ENCODE measurements around the gene GCK. TPM values are rescaled to one million over a fixed set of nuclear protein-coding genes. Genes with fewer than 3 reads are reported as not detected.
"Not testable (repeated sequence)": the region's sequence is repeated elsewhere in the genome, so short reads cannot be mapped to it uniquely, and the experiment has no call there.

GCK gene
- total RNA-seq, 1 donor from 2014 or later = 5.9 TPM

- H3K9me3 Mint-ChIP-seq (ENCODE audit: low read depth) = peaks cover 8% of the 10 kb centered on the region
- no peak overlapping the region for H3K27ac Mint-ChIP-seq
- TF ChIP-seq CTCF (IDR thresholded peaks at IDR 0.05; ENCODE audit: unreplicated experiment) = no peak
- peaks cover 16% of the 10 kb centered on the region for H3K4me1 Mint-ChIP-seq (ENCODE audit: low read depth)
- H3K36me3 Mint-ChIP-seq (ENCODE audit: insufficient read depth) = peaks cover 5% of the 10 kb centered on the region
- no peaks in the 10 kb centered on the region for H3K27me3 Mint-ChIP-seq
- no peak for DNase-seq (ENCODE audit: low spot score, unreplicated experiment)
- no peak overlapping the region for H3K4me3 Mint-ChIP-seq (ENCODE audit: low read depth)
Observed at GRCh38 chr7:44132039-44132438, 57.2 kb downstream of the GCK start.

- peak; percentile 66 for TF ChIP-seq CTCF (IDR thresholded peaks at IDR 0.05; ENCODE audit: unreplicated experiment)
- Mint-ChIP-seq H3K27me3 (no peaks in the 10 kb centered on the region), H3K27ac (peak overlapping the region; percentile 44), H3K4me1 (ENCODE audit: low read depth) (peaks cover 16% of the 10 kb centered on the region), H3K4me3 (ENCODE audit: low read depth) (no peak overlapping the region), H3K36me3 (ENCODE audit: insufficient read depth) (peaks cover 7% of the 10 kb centered on the region), H3K9me3 (ENCODE audit: low read depth) (peaks cover 13% of the 10 kb centered on the region)
- peak; percentile 40 for DNase-seq (ENCODE audit: low spot score, unreplicated experiment)
Observed at GRCh38 chr7:44131173-44132029, 57.8 kb downstream of the GCK start.

GRCh38 chr7:44128721-44129582 lies 60.3 kb downstream of the GCK start:
- Mint-ChIP-seq H3K9me3 (ENCODE audit: low read depth) (peaks cover 13% of the 10 kb centered on the region), H3K27me3 (no peaks in the 10 kb centered on the region), H3K36me3 (ENCODE audit: insufficient read depth) (peaks cover 7% of the 10 kb centered on the region), H3K4me3 (ENCODE audit: low read depth) (no peak overlapping the region), H3K27ac (no peak overlapping the region), H3K4me1 (ENCODE audit: low read depth) (peaks cover 18% of the 10 kb centered on the region)
- no peak for TF ChIP-seq CTCF (IDR thresholded peaks at IDR 0.05; ENCODE audit: unreplicated experiment)
- no peak for DNase-seq (ENCODE audit: low spot score, unreplicated experiment)

- H3K27ac Mint-ChIP-seq = no peak overlapping the region
- H3K4me1 Mint-ChIP-seq (ENCODE audit: low read depth) = peaks cover 19% of the 10 kb centered on the region
- no peak for TF ChIP-seq CTCF (IDR thresholded peaks at IDR 0.05; ENCODE audit: unreplicated experiment)
- H3K4me3 Mint-ChIP-seq (ENCODE audit: low read depth) = no peak overlapping the region
- H3K9me3 Mint-ChIP-seq (ENCODE audit: low read depth) = peaks cover 13% of the 10 kb centered on the region
- no peaks in the 10 kb centered on the region for H3K27me3 Mint-ChIP-seq
- no peak for DNase-seq (ENCODE audit: low spot score, unreplicated experiment)
- peaks cover 7% of the 10 kb centered on the region for H3K36me3 Mint-ChIP-seq (ENCODE audit: insufficient read depth)
Observed at GRCh38 chr7:44127161-44127560, 62.1 kb downstream of the GCK start.

- H3K4me3 Mint-ChIP-seq (ENCODE audit: low read depth); H3K36me3 Mint-ChIP-seq (ENCODE audit: insufficient read depth); DNase-seq (ENCODE audit: low spot score, unreplicated experiment); H3K27me3 Mint-ChIP-seq; H3K27ac Mint-ChIP-seq: not testable (repeated sequence)
- peaks cover 17% of the 10 kb centered on the region for H3K4me1 Mint-ChIP-seq (ENCODE audit: low read depth)
- peaks cover 13% of the 10 kb centered on the region for H3K9me3 Mint-ChIP-seq (ENCODE audit: low read depth)
Observed at GRCh38 chr7:44126574-44126973, 62.7 kb downstream of the GCK start.

Measured in progenitor cell of endocrine pancreas (in vitro differentiated cells).